ENCODE measurements around the gene ADD3. TPM values are rescaled to one million over a fixed set of nuclear protein-coding genes. Genes with fewer than 3 reads are reported as not detected.

ADD3 gene
- total RNA-seq, 1 donor from 2014 or later, result 113 TPM

GRCh38 chr10:109991266-109991855 is 16.4 kb upstream of the ADD3 start:
- Histone ChIP-seq H3K4me1 (ENCODE audit: control insufficient read depth in 3 of 3, insufficient read depth in 3 of 3, low read length in 3 of 3) (no peaks in the 10 kb centered on the region), H3K9ac (ENCODE audit: low read depth in 1 of 3, low read length in 3 of 3) (no peak overlapping the region), H3K27me3 (ENCODE audit: control insufficient read depth in 3 of 3, insufficient read depth in 3 of 3, low read length in 3 of 3) (no peaks in the 10 kb centered on the region), H3K27ac (ENCODE audit: low read depth, low read length) (no peak overlapping the region), H3K9me3 (ENCODE audit: control insufficient read depth in 3 of 3, low read length in 3 of 3) (no peaks in the 10 kb centered on the region), H3K36me3 (ENCODE audit: control insufficient read depth in 3 of 3, insufficient read depth in 3 of 3, low read length in 3 of 3) (no peaks in the 10 kb centered on the region), H3K4me3 (ENCODE audit: low read length in 3 of 3) (no peak overlapping the region)

GRCh38 chr10:109992485-109992884 is 15.3 kb upstream of the ADD3 start:
- Histone ChIP-seq H3K27me3 (ENCODE audit: control insufficient read depth in 3 of 3, insufficient read depth in 3 of 3, low read length in 3 of 3) (no peaks in the 10 kb centered on the region), H3K4me3 (ENCODE audit: low read length in 3 of 3) (no peak overlapping the region), H3K36me3 (ENCODE audit: control insufficient read depth in 3 of 3, insufficient read depth in 3 of 3, low read length in 3 of 3) (no peaks in the 10 kb centered on the region), H3K27ac (ENCODE audit: low read depth, low read length) (no peak overlapping the region), H3K4me1 (ENCODE audit: control insufficient read depth in 3 of 3, insufficient read depth in 3 of 3, low read length in 3 of 3) (no peaks in the 10 kb centered on the region), H3K9me3 (ENCODE audit: control insufficient read depth in 3 of 3, low read length in 3 of 3) (no peaks in the 10 kb centered on the region), H3K9ac (ENCODE audit: low read depth in 1 of 3, low read length in 3 of 3) (no peak overlapping the region)

DNA sequence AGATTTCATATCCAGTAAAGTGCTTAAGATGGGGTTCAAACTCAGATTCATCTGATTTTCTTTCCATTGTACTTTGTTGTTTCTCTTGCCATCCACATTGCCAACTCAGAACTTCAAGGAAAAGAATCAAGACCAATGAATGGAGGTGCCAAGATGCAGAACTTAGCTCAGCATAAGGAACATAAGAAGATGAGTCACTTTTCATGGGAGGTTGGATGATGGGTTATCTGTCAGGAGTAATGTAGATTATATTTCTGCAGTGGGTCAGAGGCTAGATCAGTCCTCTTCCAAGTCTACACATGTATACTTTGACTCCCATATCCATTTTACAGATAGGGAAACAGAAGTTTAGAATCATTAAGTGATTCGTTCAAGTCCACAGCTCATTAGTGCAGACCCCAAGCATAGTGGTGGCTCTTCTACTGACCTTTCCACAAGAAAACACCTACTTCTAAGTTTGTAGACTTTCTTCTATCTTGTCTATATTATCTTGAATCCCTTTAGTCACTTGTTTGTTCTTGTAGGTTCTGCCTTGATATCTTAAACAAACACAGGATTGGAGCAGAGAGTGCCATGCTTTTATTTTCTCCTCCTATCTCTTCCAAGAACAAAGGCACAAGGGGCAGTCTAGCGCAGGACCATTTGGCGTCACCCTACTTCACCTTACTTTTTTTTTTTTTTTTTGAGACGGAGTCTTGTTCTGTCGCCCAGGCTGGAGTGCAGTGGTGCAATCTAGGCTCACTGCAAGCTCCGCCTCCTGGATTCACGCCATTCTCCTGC is 14.0 kb upstream of the ADD3 start:
- H3K27me3 ChIP-seq (ENCODE audit: control insufficient read depth in 3 of 3, insufficient read depth in 3 of 3, low read length in 3 of 3), result no peaks in the 10 kb centered on the region
- no peaks in the 10 kb centered on the region for H3K4me1 ChIP-seq (ENCODE audit: control insufficient read depth in 3 of 3, insufficient read depth in 3 of 3, low read length in 3 of 3)
- H3K9me3 ChIP-seq (ENCODE audit: control insufficient read depth in 3 of 3, low read length in 3 of 3), result no peaks in the 10 kb centered on the region
- H3K36me3 ChIP-seq (ENCODE audit: control insufficient read depth in 3 of 3, insufficient read depth in 3 of 3, low read length in 3 of 3), result no peaks in the 10 kb centered on the region
- no peak overlapping the region for H3K9ac ChIP-seq (ENCODE audit: low read depth in 1 of 3, low read length in 3 of 3)
- H3K27ac ChIP-seq (ENCODE audit: low read depth, low read length), result no peak overlapping the region
- H3K4me3 ChIP-seq (ENCODE audit: low read length in 3 of 3), result no peak overlapping the region

GRCh38 chr10:109994711-109995577 is 12.8 kb upstream of the ADD3 start:
- Histone ChIP-seq H3K4me3 (ENCODE audit: low read length in 3 of 3) (no peak overlapping the region), H3K27me3 (ENCODE audit: control insufficient read depth in 3 of 3, insufficient read depth in 3 of 3, low read length in 3 of 3) (no peaks in the 10 kb centered on the region), H3K9me3 (ENCODE audit: control insufficient read depth in 3 of 3, low read length in 3 of 3) (no peaks in the 10 kb centered on the region), H3K27ac (ENCODE audit: low read depth, low read length) (no peak overlapping the region), H3K36me3 (ENCODE audit: control insufficient read depth in 3 of 3, insufficient read depth in 3 of 3, low read length in 3 of 3) (no peaks in the 10 kb centered on the region), H3K4me1 (ENCODE audit: control insufficient read depth in 3 of 3, insufficient read depth in 3 of 3, low read length in 3 of 3) (no peaks in the 10 kb centered on the region), H3K9ac (ENCODE audit: low read depth in 1 of 3, low read length in 3 of 3) (no peak overlapping the region)

GRCh38 chr10:109995595-109995994 is 12.2 kb upstream of the ADD3 start:
- Histone ChIP-seq H3K4me1 (ENCODE audit: control insufficient read depth in 3 of 3, insufficient read depth in 3 of 3, low read length in 3 of 3) (no peaks in the 10 kb centered on the region), H3K27ac (ENCODE audit: low read depth, low read length) (no peak overlapping the region), H3K4me3 (ENCODE audit: low read length in 3 of 3) (no peak overlapping the region), H3K36me3 (ENCODE audit: control insufficient read depth in 3 of 3, insufficient read depth in 3 of 3, low read length in 3 of 3) (no peaks in the 10 kb centered on the region), H3K9me3 (ENCODE audit: control insufficient read depth in 3 of 3, low read length in 3 of 3) (no peaks in the 10 kb centered on the region), H3K9ac (ENCODE audit: low read depth in 1 of 3, low read length in 3 of 3) (no peak overlapping the region), H3K27me3 (ENCODE audit: control insufficient read depth in 3 of 3, insufficient read depth in 3 of 3, low read length in 3 of 3) (no peaks in the 10 kb centered on the region)

DNA sequence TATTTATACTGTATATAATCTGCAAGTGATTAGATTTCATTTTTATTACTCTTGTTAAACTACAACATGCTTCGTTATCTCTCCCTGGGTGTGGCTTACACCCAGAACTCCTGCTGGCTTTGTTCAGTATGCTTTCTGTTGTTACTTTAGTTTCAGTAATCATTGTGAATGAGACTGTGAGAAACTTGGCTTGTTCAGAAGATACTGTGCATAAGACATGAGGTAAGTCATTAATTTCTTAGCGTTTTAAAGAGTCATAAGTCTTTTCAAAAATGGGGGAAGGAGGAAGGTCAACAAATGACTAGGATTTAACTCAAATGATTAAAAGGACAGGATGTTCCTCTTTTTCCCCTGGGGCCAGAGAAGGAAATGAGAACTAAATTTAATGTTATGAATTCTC is 11.6 kb upstream of the ADD3 start:
- Histone ChIP-seq H3K27me3 (ENCODE audit: control insufficient read depth in 3 of 3, insufficient read depth in 3 of 3, low read length in 3 of 3) (no peaks in the 10 kb centered on the region), H3K9me3 (ENCODE audit: control insufficient read depth in 3 of 3, low read length in 3 of 3) (no peaks in the 10 kb centered on the region), H3K27ac (ENCODE audit: low read depth, low read length) (no peak overlapping the region), H3K4me3 (ENCODE audit: low read length in 3 of 3) (no peak overlapping the region), H3K4me1 (ENCODE audit: control insufficient read depth in 3 of 3, insufficient read depth in 3 of 3, low read length in 3 of 3) (no peaks in the 10 kb centered on the region), H3K36me3 (ENCODE audit: control insufficient read depth in 3 of 3, insufficient read depth in 3 of 3, low read length in 3 of 3) (no peaks in the 10 kb centered on the region), H3K9ac (ENCODE audit: low read depth in 1 of 3, low read length in 3 of 3) (no peak overlapping the region)

DNA sequence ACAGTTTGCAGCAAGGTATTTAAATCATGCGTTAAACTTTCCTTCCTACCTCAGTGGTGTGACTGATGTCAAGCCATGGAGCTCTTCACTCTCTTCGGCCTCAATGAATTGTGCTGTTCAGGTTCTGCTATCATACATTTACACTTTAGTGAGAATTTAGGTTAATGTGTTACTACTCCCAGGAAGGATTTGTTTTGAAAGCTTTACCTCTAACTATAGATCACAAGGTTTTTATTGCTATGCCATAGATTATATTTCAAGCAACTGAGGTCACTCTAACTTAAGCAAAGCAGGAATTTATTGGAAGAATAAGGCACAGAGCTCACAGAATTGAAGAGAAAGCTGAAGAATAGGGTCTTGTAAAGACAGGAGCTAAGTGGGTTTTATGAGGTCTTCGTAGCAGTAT is 11.0 kb upstream of the ADD3 start:
- no peak overlapping the region for H3K4me3 ChIP-seq (ENCODE audit: low read length in 3 of 3)
- H3K27me3 ChIP-seq (ENCODE audit: control insufficient read depth in 3 of 3, insufficient read depth in 3 of 3, low read length in 3 of 3), result no peaks in the 10 kb centered on the region
- no peak overlapping the region for H3K9ac ChIP-seq (ENCODE audit: low read depth in 1 of 3, low read length in 3 of 3)
- no peaks in the 10 kb centered on the region for H3K4me1 ChIP-seq (ENCODE audit: control insufficient read depth in 3 of 3, insufficient read depth in 3 of 3, low read length in 3 of 3)
- H3K36me3 ChIP-seq (ENCODE audit: control insufficient read depth in 3 of 3, insufficient read depth in 3 of 3, low read length in 3 of 3), result no peaks in the 10 kb centered on the region
- no peaks in the 10 kb centered on the region for H3K9me3 ChIP-seq (ENCODE audit: control insufficient read depth in 3 of 3, low read length in 3 of 3)
- H3K27ac ChIP-seq (ENCODE audit: low read depth, low read length), result no peak overlapping the region

DNA sequence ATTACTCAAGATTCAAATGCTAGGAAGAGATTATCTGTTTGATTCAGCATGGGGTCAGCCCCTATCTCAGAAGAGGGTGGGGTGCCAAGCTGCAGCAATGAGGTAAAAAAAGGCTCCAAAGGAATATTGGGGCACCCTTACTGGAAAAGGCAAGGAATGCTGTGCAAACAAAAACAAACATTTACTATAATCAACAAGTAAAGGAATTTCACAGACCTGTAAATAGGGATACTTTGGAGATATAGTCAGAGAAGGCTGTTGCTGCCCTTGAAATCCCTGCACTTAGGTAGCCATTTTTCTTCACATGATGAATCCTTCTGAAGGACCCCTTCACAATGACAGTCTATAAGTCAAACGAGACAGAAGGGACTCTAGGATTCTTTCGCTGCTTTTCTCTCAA is 10.6 kb upstream of the ADD3 start:
- Histone ChIP-seq H3K36me3 (ENCODE audit: control insufficient read depth in 3 of 3, insufficient read depth in 3 of 3, low read length in 3 of 3) (no peaks in the 10 kb centered on the region), H3K27ac (ENCODE audit: low read depth, low read length) (no peak overlapping the region), H3K4me1 (ENCODE audit: control insufficient read depth in 3 of 3, insufficient read depth in 3 of 3, low read length in 3 of 3) (no peaks in the 10 kb centered on the region), H3K9ac (ENCODE audit: low read depth in 1 of 3, low read length in 3 of 3) (no peak overlapping the region), H3K9me3 (ENCODE audit: control insufficient read depth in 3 of 3, low read length in 3 of 3) (no peaks in the 10 kb centered on the region), H3K27me3 (ENCODE audit: control insufficient read depth in 3 of 3, insufficient read depth in 3 of 3, low read length in 3 of 3) (no peaks in the 10 kb centered on the region), H3K4me3 (ENCODE audit: low read length in 3 of 3) (no peak overlapping the region)

DNA sequence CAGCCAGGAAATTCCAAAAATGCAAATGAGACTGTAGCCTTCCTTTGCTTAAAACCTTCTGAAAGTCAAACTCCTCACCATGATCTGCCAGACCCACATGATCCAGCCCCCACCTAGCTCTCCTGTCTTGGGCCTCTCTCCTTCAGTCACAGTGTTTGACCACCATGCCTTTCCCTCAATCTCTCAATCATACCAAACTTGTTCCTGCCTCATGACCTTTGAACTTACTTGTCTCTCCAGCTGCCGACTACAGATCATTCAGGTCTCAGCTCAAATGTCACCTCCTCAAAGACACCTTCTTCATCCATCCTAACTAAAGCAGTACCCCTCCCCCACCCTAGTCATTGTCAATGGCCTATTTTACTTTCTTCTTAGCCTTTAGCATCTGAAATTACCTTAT is 9.3 kb upstream of the ADD3 start:
- no peak overlapping the region for H3K4me3 ChIP-seq (ENCODE audit: low read length in 3 of 3)
- H3K27ac ChIP-seq (ENCODE audit: low read depth, low read length), result no peak overlapping the region
- no peak overlapping the region for H3K9ac ChIP-seq (ENCODE audit: low read depth in 1 of 3, low read length in 3 of 3)
- H3K36me3 ChIP-seq (ENCODE audit: control insufficient read depth in 3 of 3, insufficient read depth in 3 of 3, low read length in 3 of 3), result no peaks in the 10 kb centered on the region
- H3K4me1 ChIP-seq (ENCODE audit: control insufficient read depth in 3 of 3, insufficient read depth in 3 of 3, low read length in 3 of 3), result no peaks in the 10 kb centered on the region
- no peaks in the 10 kb centered on the region for H3K27me3 ChIP-seq (ENCODE audit: control insufficient read depth in 3 of 3, insufficient read depth in 3 of 3, low read length in 3 of 3)
- H3K9me3 ChIP-seq (ENCODE audit: control insufficient read depth in 3 of 3, low read length in 3 of 3), result no peaks in the 10 kb centered on the region

All from skeletal muscle tissue (tissue), 4 donors.